H1 (cell line): ENCODE measurements around the gene COX19. TPM values are rescaled to one million over a fixed set of nuclear protein-coding genes. Genes with fewer than 3 reads are reported as not detected.

ENCODE experiments used
- CTCF ChIA-PET: fragments of 300-600 bp; sonication (Branson Sonifier 250); formaldehyde crosslinking; loops from one replicate; lab custom pipeline; 2021; ENCODE audit not compliant: partially characterized antibody; lab: Charles Lee
- POLR2A ChIA-PET: fragments of 300-600 bp; sonication (Branson Sonifier 250); formaldehyde crosslinking; loops from one replicate; lab custom pipeline; 2021; ENCODE audit warnings: inconsistent platforms; ENCODE audit not compliant: partially characterized antibody; lab: Charles Lee
- DNase-seq, 2 experiments: peaks; one replicate each; pipeline versions ENCODE4 v3.0.0 to v3.0.0-alpha.2; 2010 to 2022; ENCODE audit warnings: low spot score in 2 of 2, low read depth in 1 of 2, mixed read lengths in 1 of 2
- FAIRE-seq: peaks from 2 replicates; lab custom pipeline; 2011; peaks lifted over from hg19 to GRCh38; lab: Jason Lieb, UNC
- H2AFZ ChIP-seq: 2 replicates; pipeline ENCODE4 v1.8.1; 2012; ENCODE audit warnings: low read length, inconsistent platforms
- H2AK5ac ChIP-seq: 2 replicates; pipeline ENCODE4 v1.6.1; 2013; ENCODE audit warnings: low read depth, low read length
- H2BK120ac ChIP-seq: replicated peaks from 2 replicates; pipeline ENCODE3; 2013; ENCODE audit warnings: low read depth, low read length, inconsistent platforms
- H2BK12ac ChIP-seq: 2 replicates; pipeline ENCODE4 v1.6.1; 2013; ENCODE audit warnings: low read depth, low read length
- H2BK15ac ChIP-seq: 2 replicates; pipeline ENCODE4 v1.6.1; 2013; ENCODE audit warnings: low read length
- H2BK20ac ChIP-seq: 2 replicates; pipeline ENCODE4 v1.6.1; 2013; ENCODE audit warnings: low read length
- H2BK5ac ChIP-seq: 2 replicates; pipeline ENCODE4 v1.6.1; 2013; ENCODE audit warnings: low read depth, low read length
- H3K14ac ChIP-seq: 2 replicates; pipeline ENCODE4 v1.6.1; 2013; ENCODE audit warnings: inconsistent platforms; ENCODE audit not compliant: insufficient read length
- H3K18ac ChIP-seq: 2 replicates; pipeline ENCODE4 v1.6.1; 2013; ENCODE audit warnings: low read length; ENCODE audit errors: extremely low read depth
- H3K23ac ChIP-seq: 2 replicates; pipeline ENCODE4 v1.6.1; 2013; ENCODE audit warnings: inconsistent platforms; ENCODE audit not compliant: insufficient read length
- H3K23me2 ChIP-seq: 2 replicates; pipeline ENCODE4 v1.6.1; 2013; ENCODE audit warnings: low read depth, low read length
- H3K27ac ChIP-seq: 2 replicates; pipeline ENCODE4 v1.6.1; 2011; ENCODE audit warnings: low read depth, low read length, inconsistent platforms
- H3K27me3 ChIP-seq, 4 experiments: replicated peaks in 1 of 4; 1 replicate in 1 of 4; 2 replicates in 3 of 4; pipeline versions ENCODE4 v1.6.1 to v1.8.1; 2011 to 2013; ENCODE audit warnings: low read length in 3 of 4, mild to moderate bottlenecking in 3 of 4, inconsistent platforms in 2 of 4, mixed read lengths in 2 of 4, moderate library complexity in 1 of 4; ENCODE audit not compliant: control insufficient read depth in 3 of 4, insufficient read depth in 3 of 4; ENCODE audit errors: extremely low read depth in 1 of 4
- H3K36me3 ChIP-seq, 4 experiments: 2 replicates each; pipeline versions ENCODE4 v1.6.1 to v1.8.1; 2011 to 2013; ENCODE audit warnings: mild to moderate bottlenecking in 4 of 4, low read length in 3 of 4, moderate library complexity in 2 of 4, control low read depth in 1 of 4, inconsistent platforms in 1 of 4; ENCODE audit not compliant: insufficient read depth in 4 of 4, control insufficient read depth in 2 of 4
- H3K4ac ChIP-seq: replicated peaks from 2 replicates; pipeline ENCODE3; 2013; ENCODE audit warnings: low read length, low read depth, mixed read lengths, inconsistent platforms; ENCODE audit not compliant: insufficient read length
- H3K4me1 ChIP-seq, 4 experiments: replicated peaks in 1 of 4; 1 replicate in 1 of 4; 2 replicates in 3 of 4; pipeline versions ENCODE4 v1.6.1 to v1.8.1; 2011 to 2013; ENCODE audit warnings: low read length in 3 of 4, inconsistent platforms in 2 of 4, mixed read lengths in 1 of 4; ENCODE audit not compliant: insufficient read depth in 4 of 4, control insufficient read depth in 3 of 4
- H3K4me2 ChIP-seq, 2 experiments: 2 replicates each; pipeline versions ENCODE4 v1.6.1 to v1.8.1; 2011 to 2013; ENCODE audit warnings: low read depth in 2 of 2, low read length in 2 of 2, control low read depth in 1 of 2, inconsistent platforms in 1 of 2, mild to moderate bottlenecking in 1 of 2; ENCODE audit not compliant: insufficient read depth in 1 of 2
- H3K4me3 ChIP-seq, 4 experiments: fragments of 200-600, 300-600 bp in 1 of 4; sonication (generic), shearing (Covaris generic), sonication (Bioruptor Twin) in 1 of 4; 2 replicates each; pipeline versions ENCODE4 v1.5.1 to v1.8.1; 2011 to 2016; ENCODE audit warnings: low read length in 4 of 4, low read depth in 3 of 4, control low read depth in 2 of 4, inconsistent platforms in 2 of 4, mild to moderate bottlenecking in 2 of 4, mixed read lengths in 1 of 4, moderate library complexity in 1 of 4; ENCODE audit not compliant: insufficient read depth in 2 of 4; ENCODE audit errors: extremely low read depth in 1 of 4
- H3K56ac ChIP-seq: replicated peaks from 2 replicates; pipeline ENCODE3; 2013; ENCODE audit warnings: low read depth, mild to moderate bottlenecking, mixed read lengths, low read length, inconsistent platforms; ENCODE audit not compliant: insufficient read length
- H3K79me1 ChIP-seq: 2 replicates; pipeline ENCODE4 v1.6.1; 2013; ENCODE audit warnings: low read depth, low read length, control low read depth
- H3K79me2 ChIP-seq, 2 experiments: 2 replicates each; pipeline versions ENCODE4 v1.6.1 to v1.8.1; 2012 to 2013; ENCODE audit warnings: low read length in 2 of 2, mild to moderate bottlenecking in 2 of 2, inconsistent platforms in 1 of 2; ENCODE audit not compliant: insufficient read depth in 2 of 2, control insufficient read depth in 1 of 2
- H3K9ac ChIP-seq, 4 experiments: replicated peaks in 1 of 4; 1 replicate in 1 of 4; 2 replicates in 3 of 4; pipeline versions ENCODE4 v1.6.1 to v1.8.1; 2011 to 2013; ENCODE audit warnings: low read depth in 3 of 4, low read length in 3 of 4, control low read depth in 2 of 4, mild to moderate bottlenecking in 2 of 4, moderate library complexity in 2 of 4, inconsistent platforms in 1 of 4; ENCODE audit errors: extremely low read depth in 1 of 4
- H3K9me3 ChIP-seq, 2 experiments: 2 replicates each; pipeline versions ENCODE4 v1.6.1 to v1.8.1; 2012 to 2013; ENCODE audit warnings: mild to moderate bottlenecking in 2 of 2, moderate library complexity in 2 of 2, control low read depth in 1 of 2, inconsistent platforms in 1 of 2, low read depth in 1 of 2, low read length in 1 of 2, mixed read lengths in 1 of 2; ENCODE audit not compliant: insufficient read depth in 2 of 2
- H4K20me1 ChIP-seq, 2 experiments: replicated peaks in 1 of 2; 2 replicates each; pipeline versions ENCODE3 to v1.8.1; 2011 to 2013; ENCODE audit warnings: inconsistent platforms in 2 of 2, low read length in 2 of 2, mild to moderate bottlenecking in 1 of 2; ENCODE audit not compliant: insufficient read depth in 2 of 2, control insufficient read depth in 1 of 2
- H4K5ac ChIP-seq: 2 replicates; pipeline ENCODE4 v1.6.1; 2013; ENCODE audit warnings: low read length, low read depth, mixed read lengths, inconsistent platforms; ENCODE audit not compliant: insufficient read length
- H4K8ac ChIP-seq: 2 replicates; pipeline ENCODE4 v1.8.0; 2013; ENCODE audit warnings: mild to moderate bottlenecking, moderate library complexity, low read length, inconsistent platforms; ENCODE audit not compliant: insufficient read depth; ENCODE audit errors: extremely low read depth
- H4K91ac ChIP-seq: replicated peaks from 2 replicates; pipeline ENCODE3; 2013; ENCODE audit warnings: low read length, mixed read lengths, inconsistent platforms; ENCODE audit not compliant: insufficient read length
- EZH2 ChIP-seq: fragments of 200-600 bp; sonication (generic); IDR thresholded peaks from 2 replicates; pipeline ENCODE4 v1.7.1; 2012; ENCODE audit warnings: low read depth, mild to moderate bottlenecking, moderate library complexity, low read length, inconsistent platforms; ENCODE audit not compliant: severe bottlenecking
- HDAC6 ChIP-seq: IDR thresholded peaks from one replicate; pipeline ENCODE4 v1.7.1; 2012; ENCODE audit warnings: low read depth, mild to moderate bottlenecking, inconsistent platforms, low read length, moderate library complexity
- JUN ChIP-seq: IDR thresholded peaks from 2 replicates; pipeline ENCODE4 v1.6.1; 2011; ENCODE audit warnings: low read depth, mild to moderate bottlenecking, improper control_type of control experiment, low read length
- PHF8 ChIP-seq: fragments of 200-600 bp; sonication (generic); conservative IDR thresholded peaks from 2 replicates; pipeline ENCODE4 v1.7.1; 2012; ENCODE audit warnings: low read depth, mild to moderate bottlenecking, inconsistent platforms, low read length, moderate library complexity
- POLR2A ChIP-seq, 2 experiments: IDR thresholded peaks; 1 replicate in 1 of 2; 2 replicates in 1 of 2; pipeline ENCODE4 v1.6.1; 2011; ENCODE audit warnings: low read depth in 2 of 2, low read length in 2 of 2, mild to moderate bottlenecking in 2 of 2; ENCODE audit errors: control extremely low read depth in 1 of 2
- POU5F1 ChIP-seq: IDR thresholded peaks from 2 replicates; pipeline ENCODE4 v1.6.1; 2011; ENCODE audit warnings: low read depth, mild to moderate bottlenecking, low read length, moderate library complexity
- WGBS, 2 experiments: shearing (Covaris generic) in 1 of 2; methylation state at CpG; one replicate each; pipeline versions ENCODE4 v1.1.6 to v1.1.7; 2013 to 2015; ENCODE audit warnings: low lambda C conversion rate in 2 of 2, mixed read lengths in 2 of 2, inconsistent platforms in 1 of 2, low coverage in 1 of 2, missing lambda C conversion rate in 1 of 2; ENCODE audit not compliant: insufficient replicate concordance in 2 of 2, insufficient coverage in 1 of 2, insufficient read length in 1 of 2; ENCODE audit errors: extremely low coverage in 1 of 2, missing lambda C conversion rate in 1 of 2; 5-methylcytosine and 5-hydroxymethylcytosine counted together
- polyA plus RNA-seq, 7 experiments: library from polyadenylated mRNA; depleted of rRNA in 3 of 7; stranded (reverse) in 5 of 7; unstranded in 2 of 7; fragments of >200 nt in 5 of 7; fragments of 200-250 nt in 2 of 7; gene quantifications; 1 replicate in 5 of 7; 2 replicates in 1 of 7; 4 replicates in 1 of 7; pipeline versions ENCODE4 v1.2.1 to v1.2.3, GENCODE V29; 2011 to 2013; ENCODE audit warnings: missing spikeins in 2 of 7, mixed read lengths in 2 of 7
- total RNA-seq: library from RNA; stranded (reverse); fragmentation: NEBNext Ultra II Directional; extraction: Animal tissue kit (Norgen Biotek cat#: 25700); gene quantifications from 2 replicates; pipeline ENCODE4 v1.2.1, GENCODE V29; 2021

COX19 gene
- total and polyA plus RNA-seq, 2 of the 8 experiments (the other 6 are each of a cell fraction or from before 2014, with no cell fraction given) = 3.9 to 7.9 TPM

DNA sequence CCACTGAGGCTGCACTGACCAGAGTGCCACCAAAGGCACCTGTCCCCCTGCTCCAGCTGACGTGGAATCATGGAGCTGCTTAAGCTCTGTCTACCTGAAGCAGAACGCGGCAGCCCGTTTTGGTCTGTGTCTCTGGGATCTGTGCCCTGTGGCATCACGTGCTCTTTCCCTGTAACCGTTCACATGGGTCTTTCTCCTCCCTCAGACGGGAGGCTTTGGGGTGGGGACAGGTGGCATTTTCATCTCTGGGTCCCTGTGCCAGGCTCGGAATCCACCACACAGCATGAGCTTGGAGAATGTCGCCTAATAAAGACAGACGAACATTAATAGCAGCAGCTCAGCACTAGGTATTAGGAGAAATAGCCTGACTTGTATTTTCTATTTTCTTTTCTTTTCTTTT lies 19.3 kb downstream of the COX19 start:
- no peak overlapping the region for H3K56ac ChIP-seq
- H3K4me3 ChIP-seq = no peak overlapping the region
- no peaks in the 10 kb centered on the region for H3K36me3 ChIP-seq
- 0 out of 2 replicates have a peak overlapping the region, but pooled peaks have one; percentile 23 for H2BK15ac ChIP-seq
- no peak overlapping the region for H3K23ac ChIP-seq
- H4K91ac ChIP-seq = no peak overlapping the region
- H2BK12ac ChIP-seq = no peak overlapping the region
- ChIA-PET POLR2A (interaction anchor here (0.9 kb wide), 1 partner anchor 11 kb away, joined by 3 read pairs; no protein-coding TSS in a partner anchor), CTCF (interaction anchor here (0.9 to 4.6 kb wide), 7 partner anchors 11 to 109 kb away, joined by 3 to 37 read pairs (median 7); partner anchors contain the start of gene COX19)
- H3K27me3 ChIP-seq = peaks cover 2 to 26% (median 19%) of the 10 kb centered on the region in 4 experiments; a peak in 6 of 7 replicates
- no peak overlapping the region for H2BK120ac ChIP-seq
- TF ChIP-seq JUN (no peak), PHF8 (no peak), POU5F1 (no peak), POLR2A (IDR thresholded peaks at IDR 0.05; ENCODE audit: control extremely low read depth in 1 of 2, low read depth in 2 of 2, low read length in 2 of 2) (no peak), EZH2 (no peak), HDAC6 (no peak)
- FAIRE-seq (no peak), DNase-seq (no peak)
- no peak overlapping the region for H2AFZ ChIP-seq
- H3K23me2 ChIP-seq = peaks cover 4% of the 10 kb centered on the region; the same call in 1 of the 2 replicates
- no peak overlapping the region for H2BK5ac ChIP-seq
- H3K9me3 ChIP-seq = peaks cover 0 to 3% of the 10 kb centered on the region in 2 experiments; a peak in 1 of 4 replicates
- H4K20me1 ChIP-seq = no peaks in the 10 kb centered on the region
- H2AK5ac ChIP-seq = no peak overlapping the region
- no peak overlapping the region for H3K9ac ChIP-seq
- H3K4me1 ChIP-seq = peaks cover 0 to 11% (median 5%) of the 10 kb centered on the region in 4 experiments; a peak in 5 of 7 replicates
- no peak overlapping the region for H3K4me2 ChIP-seq
- no peak overlapping the region for H3K18ac ChIP-seq
- no peak overlapping the region for H3K14ac ChIP-seq
- no peak overlapping the region for H4K5ac ChIP-seq
- no peak overlapping the region for H3K4ac ChIP-seq
- no peaks in the 10 kb centered on the region for H3K79me1 ChIP-seq
- no peaks in the 10 kb centered on the region for H3K79me2 ChIP-seq
- no peak overlapping the region for H4K8ac ChIP-seq
- H3K27ac ChIP-seq = no peak overlapping the region
- H2BK20ac ChIP-seq = no peak overlapping the region
- WGBS, 2 experiments = 93% methylated on average over 10 of the region's 10 CpGs; no CpG with 5 or more reads in 1 of the 2 experiments
